WI38 (cell line): ENCODE measurements around the gene CACNB2.

Experiments
- H3K4me3 ChIP-seq: 2 replicates; pipeline ENCODE4 v1.5.1; 2011; ENCODE audit warnings: low read depth, mild to moderate bottlenecking, control low read depth, low read length
- TF ChIP-seq, protein P1 (sequence below): IDR thresholded peaks from 2 replicates; pipeline ENCODE4 v1.5.1; 2012; ENCODE audit warnings: low read depth, mild to moderate bottlenecking, control low read depth, low read length

The CACNB2 gene

DNA sequence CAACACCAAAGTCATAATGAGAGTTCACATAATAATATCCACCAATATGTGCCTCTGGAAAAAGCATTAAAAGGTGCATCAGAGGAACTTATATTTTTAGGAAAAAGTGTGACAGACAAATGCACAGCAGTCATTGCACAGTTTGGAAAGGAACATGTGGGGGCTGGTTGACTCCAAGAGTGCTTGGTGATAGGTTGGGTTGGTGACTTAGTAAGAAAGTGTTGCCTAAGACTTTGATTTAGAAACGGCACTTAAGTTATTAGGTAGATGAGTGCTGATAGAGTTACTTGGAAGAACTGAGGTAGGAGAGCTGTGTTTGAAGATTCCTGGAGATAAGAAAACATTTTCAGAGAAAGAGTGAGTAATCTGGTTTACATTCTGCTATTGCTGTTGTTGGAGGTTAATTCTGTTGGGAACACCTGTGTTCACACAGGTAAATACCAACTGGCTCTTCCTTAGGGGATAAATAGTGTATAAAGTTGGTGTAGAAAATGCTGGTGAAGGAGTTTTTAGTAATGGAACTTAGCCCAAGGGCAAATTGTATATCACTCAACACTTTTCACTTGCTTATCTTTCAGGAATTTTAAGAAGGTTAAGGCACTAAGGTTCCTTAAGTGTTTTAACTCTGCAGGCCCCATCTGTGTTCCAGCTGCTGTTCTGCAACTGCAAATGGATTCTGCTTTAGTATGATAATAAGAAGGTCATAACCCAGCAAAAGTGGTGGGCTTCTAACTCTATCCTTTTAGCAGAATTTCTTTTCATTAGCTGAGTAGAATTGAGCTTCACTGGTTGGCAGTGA lies 315.1 kb downstream of the CACNB2 start:
- H3K4me3 ChIP-seq: no peak overlapping the region
- TF ChIP-seq, protein P1, sequence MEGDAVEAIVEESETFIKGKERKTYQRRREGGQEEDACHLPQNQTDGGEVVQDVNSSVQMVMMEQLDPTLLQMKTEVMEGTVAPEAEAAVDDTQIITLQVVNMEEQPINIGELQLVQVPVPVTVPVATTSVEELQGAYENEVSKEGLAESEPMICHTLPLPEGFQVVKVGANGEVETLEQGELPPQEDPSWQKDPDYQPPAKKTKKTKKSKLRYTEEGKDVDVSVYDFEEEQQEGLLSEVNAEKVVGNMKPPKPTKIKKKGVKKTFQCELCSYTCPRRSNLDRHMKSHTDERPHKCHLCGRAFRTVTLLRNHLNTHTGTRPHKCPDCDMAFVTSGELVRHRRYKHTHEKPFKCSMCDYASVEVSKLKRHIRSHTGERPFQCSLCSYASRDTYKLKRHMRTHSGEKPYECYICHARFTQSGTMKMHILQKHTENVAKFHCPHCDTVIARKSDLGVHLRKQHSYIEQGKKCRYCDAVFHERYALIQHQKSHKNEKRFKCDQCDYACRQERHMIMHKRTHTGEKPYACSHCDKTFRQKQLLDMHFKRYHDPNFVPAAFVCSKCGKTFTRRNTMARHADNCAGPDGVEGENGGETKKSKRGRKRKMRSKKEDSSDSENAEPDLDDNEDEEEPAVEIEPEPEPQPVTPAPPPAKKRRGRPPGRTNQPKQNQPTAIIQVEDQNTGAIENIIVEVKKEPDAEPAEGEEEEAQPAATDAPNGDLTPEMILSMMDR: no peak

DNA sequence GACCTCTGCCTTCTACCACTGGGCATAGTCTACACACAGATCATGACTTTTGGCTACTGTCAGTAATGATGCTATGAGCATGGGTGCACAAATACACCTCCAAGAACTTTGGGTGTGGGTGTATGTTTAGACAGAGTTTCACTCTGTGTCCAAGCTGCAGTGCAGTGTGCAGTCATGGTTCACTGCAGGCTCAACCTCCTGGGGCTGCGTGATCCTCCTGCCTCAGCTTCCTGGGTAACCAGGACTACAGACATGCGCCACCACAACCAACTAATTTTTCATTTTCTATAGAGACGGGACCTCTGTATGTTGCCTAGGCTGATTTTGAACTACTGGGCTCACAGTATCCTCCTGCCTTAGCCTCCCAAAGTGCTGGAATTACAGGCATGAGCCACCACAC lies 316.8 kb downstream of the CACNB2 start:
- TF ChIP-seq, protein P1: no peak
- H3K4me3 ChIP-seq: no peak overlapping the region

DNA sequence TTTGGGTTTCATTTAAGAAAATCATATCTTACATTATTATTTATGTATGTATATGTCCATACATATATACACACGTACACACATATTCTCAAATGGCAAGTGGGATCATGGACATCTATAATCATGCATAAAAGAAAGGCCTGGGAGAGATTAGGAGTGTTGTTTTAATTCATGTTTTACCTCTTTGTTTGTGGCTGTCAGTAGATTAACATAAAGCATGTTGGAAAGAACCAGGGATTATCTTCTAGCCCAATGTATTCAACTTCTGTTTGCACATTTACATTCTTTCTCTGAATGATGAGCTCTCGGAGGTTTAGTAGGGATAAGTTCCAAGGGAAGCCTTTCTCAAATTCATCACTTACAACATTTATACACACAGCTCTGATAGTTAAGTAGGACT lies 319.8 kb downstream of the CACNB2 start:
- H3K4me3 ChIP-seq: no peak overlapping the region
- TF ChIP-seq, protein P1: no peak

DNA sequence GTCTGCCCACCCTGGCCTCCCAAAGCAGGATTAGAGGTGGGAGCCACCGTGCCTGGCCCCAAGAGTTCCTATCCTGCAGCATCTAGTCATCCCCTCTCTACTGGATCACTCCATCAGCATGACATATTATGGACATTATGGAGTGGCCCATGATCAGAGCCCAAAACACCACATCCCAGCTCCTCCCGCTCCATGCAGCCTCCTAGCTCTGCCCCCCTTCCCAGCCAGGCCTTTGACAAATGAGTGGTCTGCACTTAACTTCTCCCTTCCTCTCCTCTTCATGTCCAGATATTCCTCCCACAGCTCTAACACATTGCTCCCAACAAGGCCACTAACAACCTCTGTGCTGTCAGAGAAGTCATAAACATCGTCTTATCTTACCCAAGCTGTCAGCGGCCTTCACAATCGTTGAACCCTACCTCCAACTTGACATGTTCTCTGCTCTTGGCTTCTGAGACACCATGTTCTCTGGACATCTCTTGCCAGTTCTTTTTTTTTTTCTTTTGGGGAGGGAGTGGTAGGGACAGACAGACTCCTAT lies 323.5 kb downstream of the CACNB2 start:
- TF ChIP-seq, protein P1: no peak
- H3K4me3 ChIP-seq: no peak overlapping the region

DNA sequence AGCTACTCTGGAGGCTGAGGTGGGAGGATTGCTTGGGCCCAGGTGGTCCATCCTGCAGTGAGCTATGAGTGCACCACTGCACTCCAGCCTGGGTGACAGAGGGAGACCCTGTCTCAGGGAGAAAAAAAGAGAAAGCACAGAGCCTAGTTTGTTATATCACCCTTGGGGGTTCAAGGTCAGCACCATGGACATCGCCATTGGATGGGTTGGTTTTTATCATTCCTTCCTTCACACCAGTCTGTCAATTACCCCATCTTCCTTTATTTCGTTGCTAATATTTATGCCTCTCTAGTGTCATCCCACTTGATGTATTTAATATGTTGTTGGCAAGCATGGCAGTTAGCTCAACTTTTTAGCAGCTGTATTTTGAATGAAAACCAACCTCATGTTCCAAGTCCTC lies 328.9 kb downstream of the CACNB2 start:
- H3K4me3 ChIP-seq: no peak overlapping the region
- TF ChIP-seq, protein P1: no peak

DNA sequence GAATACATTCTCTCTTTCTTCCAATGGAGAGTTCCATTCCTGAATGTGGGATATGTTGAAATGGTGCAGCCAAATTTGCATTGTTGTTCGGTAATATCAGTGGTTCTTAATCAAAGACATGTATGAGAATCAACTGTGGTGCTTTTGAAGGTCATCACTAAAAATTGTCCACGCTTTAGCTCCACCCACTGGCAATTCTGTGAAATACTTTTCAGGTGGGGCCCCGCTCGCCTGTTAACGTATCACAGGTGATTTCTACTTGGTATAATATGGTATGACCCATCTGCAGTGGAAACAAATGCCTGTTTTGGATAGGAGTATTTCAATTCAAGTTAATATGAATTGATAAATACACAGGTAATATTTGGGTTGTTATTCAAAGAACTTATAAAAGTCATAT lies 332.8 kb downstream of the CACNB2 start:
- no peak overlapping the region for H3K4me3 ChIP-seq
- TF ChIP-seq, protein P1: no peak

DNA sequence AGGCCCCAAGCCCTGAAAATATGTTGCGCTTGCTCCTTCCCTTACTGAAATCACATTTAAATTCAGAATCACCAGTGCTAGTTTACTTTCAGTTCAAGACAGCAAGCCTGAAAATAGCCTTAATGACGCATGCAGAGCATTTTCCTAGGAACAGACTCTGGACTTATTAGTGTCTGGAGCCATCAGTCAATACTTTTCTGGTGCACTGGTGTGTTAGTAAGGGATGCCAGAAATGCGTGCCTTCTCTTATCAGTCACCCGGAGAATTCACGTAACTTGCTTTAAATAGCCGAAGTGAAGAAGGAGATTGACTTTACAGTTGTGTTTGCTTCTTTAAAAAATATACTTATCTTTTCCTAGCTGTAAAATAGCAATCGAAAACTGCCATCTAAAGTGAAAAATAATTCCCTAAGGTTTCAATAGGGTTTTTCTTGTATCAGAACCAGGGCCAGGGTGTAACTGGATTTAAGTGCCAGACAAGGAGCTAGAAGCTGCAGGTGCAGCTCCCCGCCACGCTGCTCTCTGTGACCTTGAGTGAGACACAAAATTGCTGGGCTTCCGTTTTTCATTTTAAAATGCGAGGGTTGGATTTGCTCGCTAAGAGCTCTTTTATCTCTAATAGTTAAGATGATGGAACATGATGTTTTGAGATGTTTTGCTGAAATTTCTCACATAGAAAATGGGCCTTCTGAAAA lies 333.3 kb downstream of the CACNB2 start:
- TF ChIP-seq, protein P1: no peak
- H3K4me3 ChIP-seq: no peak overlapping the region
